Breast epithelium (tissue), 4 donors: ENCODE results near the gene SUSD6. TPM values are rescaled to one million over a fixed set of nuclear protein-coding genes. Genes with fewer than 3 reads are reported as not detected.

Experiments used
- DNase-seq, 2 donors: peaks; one replicate each; pipeline ENCODE4 v3.0.0-alpha.2; 2019; ENCODE audit warnings: low spot score in 2 of 2
- H3K27ac ChIP-seq, 2 donors: fragments of 200-600 bp; sonication (generic) in 1 of 2; one replicate each; pipeline ENCODE4 v1.5.1; 2016 to 2019; ENCODE audit warnings: mild to moderate bottlenecking in 1 of 2
- H3K27me3 ChIP-seq, 2 donors: fragments of 200-600 bp; sonication (generic) in 1 of 2; one replicate each; pipeline versions ENCODE4 v1.5.1 to v1.6.0; 2017 to 2019; ENCODE audit warnings: control low read depth in 1 of 2, mild to moderate bottlenecking in 1 of 2
- H3K36me3 ChIP-seq: fragments of 200-600 bp; one replicate; pipeline ENCODE4 v1.5.1; 2019
- H3K4me1 ChIP-seq, 2 donors: fragments of 200-600 bp; sonication (generic); one replicate each; pipeline ENCODE4 v1.5.1; 2016 to 2019; ENCODE audit warnings: control low read depth in 1 of 2
- H3K4me3 ChIP-seq, 3 donors: fragments of 200-600 bp; sonication (generic); 1 replicate in 2 of 3; 2 replicates in 1 of 3; pipeline ENCODE4 v1.5.1; 2016 to 2019; ENCODE audit warnings: mild to moderate bottlenecking in 3 of 3, moderate library complexity in 2 of 3
- H3K9me3 ChIP-seq, 2 donors: fragments of 200-600 bp; sonication (generic) in 1 of 2; one replicate each; pipeline ENCODE4 v1.5.1; 2016 to 2019; ENCODE audit warnings: control low read depth in 1 of 2
- POLR2A ChIP-seq: fragments of 450-650 bp; IDR thresholded peaks from one replicate; pipeline ENCODE4 v1.6.1; 2016; ENCODE audit warnings: antibody characterized with exemption, mild to moderate bottlenecking, moderate library complexity
- POLR2AphosphoS5 ChIP-seq, 3 donors: sonication (generic); formaldehyde crosslinking; IDR thresholded peaks; one replicate each; pipeline ENCODE4 v1.6.1; 2017; ENCODE audit warnings: antibody characterized with exemption in 3 of 3
- intact Hi-C: fragments of 100-400 bp; cut with DNase I; formaldehyde crosslinking; loops from one replicate; pipeline ENCODE4 v1.15.1; 2023; ENCODE audit warnings: low total_unique reads
- total RNA-seq, 3 donors: library from RNA; depleted of rRNA; stranded (reverse); fragments of >200 nt; gene quantifications; one replicate each; pipeline ENCODE4 v1.1.0, GENCODE V29; 2016
- TF ChIP-seq, protein P1 (sequence below), 3 donors: fragments of 450-650 bp; IDR thresholded peaks; one replicate each; pipeline ENCODE4 v1.5.1; 2016 to 2017; ENCODE audit warnings: antibody characterized with exemption in 3 of 3, mild to moderate bottlenecking in 3 of 3, moderate library complexity in 3 of 3

Gene SUSD6
- total RNA-seq, 3 donors from 2014 or later, result 30.2 to 55.9 (median 55.7) TPM

- Histone ChIP-seq H3K9me3 (no peaks in the 10 kb centered on the region), H3K27me3 (no peaks in the 10 kb centered on the region), H3K36me3 (no peaks in the 10 kb centered on the region), H3K4me3 (peak overlapping the region in 2 of 3 donors; percentile 26 to 57), H3K4me1 (peaks cover 17 to 69% of the 10 kb centered on the region in 2 donors), H3K27ac (peak overlapping the region; percentile 84 to 97)
- intact Hi-C loops, result loop anchor here (10.0 kb wide), 1 partner anchor 58 kb away; no protein-coding TSS in a partner anchor
- no peak for DNase-seq
- TF ChIP-seq, protein P1, sequence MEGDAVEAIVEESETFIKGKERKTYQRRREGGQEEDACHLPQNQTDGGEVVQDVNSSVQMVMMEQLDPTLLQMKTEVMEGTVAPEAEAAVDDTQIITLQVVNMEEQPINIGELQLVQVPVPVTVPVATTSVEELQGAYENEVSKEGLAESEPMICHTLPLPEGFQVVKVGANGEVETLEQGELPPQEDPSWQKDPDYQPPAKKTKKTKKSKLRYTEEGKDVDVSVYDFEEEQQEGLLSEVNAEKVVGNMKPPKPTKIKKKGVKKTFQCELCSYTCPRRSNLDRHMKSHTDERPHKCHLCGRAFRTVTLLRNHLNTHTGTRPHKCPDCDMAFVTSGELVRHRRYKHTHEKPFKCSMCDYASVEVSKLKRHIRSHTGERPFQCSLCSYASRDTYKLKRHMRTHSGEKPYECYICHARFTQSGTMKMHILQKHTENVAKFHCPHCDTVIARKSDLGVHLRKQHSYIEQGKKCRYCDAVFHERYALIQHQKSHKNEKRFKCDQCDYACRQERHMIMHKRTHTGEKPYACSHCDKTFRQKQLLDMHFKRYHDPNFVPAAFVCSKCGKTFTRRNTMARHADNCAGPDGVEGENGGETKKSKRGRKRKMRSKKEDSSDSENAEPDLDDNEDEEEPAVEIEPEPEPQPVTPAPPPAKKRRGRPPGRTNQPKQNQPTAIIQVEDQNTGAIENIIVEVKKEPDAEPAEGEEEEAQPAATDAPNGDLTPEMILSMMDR (IDR thresholded peaks at IDR 0.05), result no peak
- TF ChIP-seq POLR2A (no peak), POLR2AphosphoS5 (IDR thresholded peaks at IDR 0.05) (no peak)
Measured at GRCh38 chr14:69616408-69616773, 5.0 kb downstream of the SUSD6 start.

DNA sequence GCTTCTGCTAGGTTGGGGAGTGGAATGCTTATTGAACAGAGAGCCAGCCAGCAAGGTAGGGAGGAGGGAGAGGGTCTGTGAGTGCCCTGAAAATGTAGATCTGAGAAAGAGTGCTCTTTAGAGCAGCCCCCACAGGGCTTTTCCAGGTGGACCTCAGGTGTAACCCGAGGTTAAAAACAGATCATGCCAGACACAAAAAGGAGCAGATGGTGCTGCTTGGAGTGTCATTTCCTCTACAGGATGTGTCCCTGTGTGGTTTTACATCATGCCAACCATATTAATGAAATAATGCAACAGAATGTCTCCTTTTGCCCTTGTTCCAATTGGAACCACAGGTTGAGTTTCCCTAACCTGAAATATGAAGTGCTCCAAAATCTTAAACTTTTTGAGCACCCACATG is 6.4 kb downstream of the SUSD6 start:
- peak overlapping the region in 1 of 3 donors; percentile 19 for H3K4me3 ChIP-seq
- intact Hi-C loops, result loop anchor here (10.0 kb wide), 1 partner anchor 57 kb away; no protein-coding TSS in a partner anchor
- DNase-seq, result no peak
- H3K9me3 ChIP-seq, result no peaks in the 10 kb centered on the region
- TF ChIP-seq POLR2AphosphoS5 (IDR thresholded peaks at IDR 0.05), result no peak
- TF ChIP-seq POLR2A, result no peak
- TF ChIP-seq, protein P1 (IDR thresholded peaks at IDR 0.05), result no peak
- no peaks in the 10 kb centered on the region for H3K27me3 ChIP-seq
- peaks cover 17 to 69% of the 10 kb centered on the region in 2 donors for H3K4me1 ChIP-seq
- no peaks in the 10 kb centered on the region for H3K36me3 ChIP-seq
- H3K27ac ChIP-seq, result peak overlapping the region; percentile 57 to 97

DNA sequence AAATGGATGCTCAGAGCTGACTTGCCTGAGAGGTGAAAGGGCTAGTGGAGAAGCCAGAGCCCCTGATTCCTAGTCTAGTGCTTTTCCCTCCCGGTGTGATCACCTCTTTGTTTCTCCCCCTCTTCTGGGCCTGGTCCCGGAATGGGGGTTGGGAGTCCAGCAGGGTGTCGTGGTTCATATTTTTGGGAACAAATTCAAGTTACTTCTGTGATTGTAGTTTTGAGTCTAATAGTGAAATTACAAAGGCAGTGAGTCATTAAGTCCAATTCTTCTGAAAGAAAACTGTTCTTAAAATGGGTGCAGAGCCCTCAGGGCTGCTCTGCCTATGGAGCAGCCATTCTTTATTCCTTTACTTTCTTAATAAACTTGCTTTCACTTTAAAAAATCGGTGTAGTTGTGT is 7.6 kb downstream of the SUSD6 start:
- H3K9me3 ChIP-seq, result no peaks in the 10 kb centered on the region
- peak overlapping the region in 1 of 3 donors; percentile 9 for H3K4me3 ChIP-seq
- H3K36me3 ChIP-seq, result no peaks in the 10 kb centered on the region
- H3K27me3 ChIP-seq, result no peaks in the 10 kb centered on the region
- no peak for TF ChIP-seq POLR2AphosphoS5 (IDR thresholded peaks at IDR 0.05)
- TF ChIP-seq, protein P1 (IDR thresholded peaks at IDR 0.05), result no peak
- no peak for TF ChIP-seq POLR2A
- intact Hi-C loops, result loop anchor here (10.0 kb wide), 1 partner anchor 56 kb away; no protein-coding TSS in a partner anchor
- H3K27ac ChIP-seq, result peak overlapping the region; percentile 57 to 97
- DNase-seq, result no peak
- H3K4me1 ChIP-seq, result peaks cover 17 to 58% of the 10 kb centered on the region in 2 donors

DNA sequence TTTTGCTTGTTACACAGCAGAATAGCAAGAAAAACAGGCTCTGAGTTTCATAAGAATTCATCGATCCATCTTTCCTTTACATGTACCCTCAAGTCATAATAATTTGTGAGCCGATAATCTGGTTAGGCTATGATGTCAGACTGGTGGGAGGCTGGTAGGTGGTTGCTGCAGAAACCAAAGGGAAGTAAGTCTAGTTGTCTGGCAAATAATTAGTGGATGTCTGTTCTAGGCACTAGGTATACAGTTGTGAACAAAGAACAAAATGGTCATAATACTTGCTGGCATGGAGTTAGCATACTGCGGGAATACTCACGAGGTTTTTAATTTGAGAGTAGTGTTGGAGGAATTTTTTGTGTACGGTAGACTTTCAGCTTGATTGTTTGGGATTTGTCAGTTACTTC is 8.8 kb downstream of the SUSD6 start:
- no peak for DNase-seq
- intact Hi-C loops, result no loop called here
- peaks cover 17 to 48% of the 10 kb centered on the region in 2 donors for H3K4me1 ChIP-seq
- H3K9me3 ChIP-seq, result no peaks in the 10 kb centered on the region
- peak overlapping the region in 1 of 3 donors; percentile 41 for H3K4me3 ChIP-seq
- no peaks in the 10 kb centered on the region for H3K36me3 ChIP-seq
- no peaks in the 10 kb centered on the region for H3K27me3 ChIP-seq
- TF ChIP-seq, protein P1 (IDR thresholded peaks at IDR 0.05), result no peak
- no peak for TF ChIP-seq POLR2AphosphoS5 (IDR thresholded peaks at IDR 0.05)
- TF ChIP-seq POLR2A, result no peak
- peak overlapping the region; percentile 76 to 97 for H3K27ac ChIP-seq

- peak overlapping the region; percentile 76 to 97 for H3K27ac ChIP-seq
- H3K4me3 ChIP-seq, result no peak overlapping the region
- H3K36me3 ChIP-seq, result no peaks in the 10 kb centered on the region
- no peaks in the 10 kb centered on the region for H3K9me3 ChIP-seq
- H3K27me3 ChIP-seq, result no peaks in the 10 kb centered on the region
- TF ChIP-seq POLR2A (no peak), POLR2AphosphoS5 (IDR thresholded peaks at IDR 0.05) (no peak)
- TF ChIP-seq, protein P1 (IDR thresholded peaks at IDR 0.05), result no peak
- H3K4me1 ChIP-seq, result peaks cover 17 to 46% of the 10 kb centered on the region in 2 donors
- intact Hi-C loops, result no loop called here
- DNase-seq, result no peak
Measured at GRCh38 chr14:69620981-69621380, 9.6 kb downstream of the SUSD6 start.
